HepG2 (cell line): ENCODE data around the gene RIPOR1. TPM values are rescaled to one million over a fixed set of nuclear protein-coding genes. Genes with fewer than 3 reads are reported as not detected.

ENCODE experiments used
- ARNT ChIP-seq: fragments of 450-650 bp; IDR thresholded peaks from 2 replicates; pipeline ENCODE4 v1.6.1; 2017
- BCL3 ChIP-seq: sonication (generic); formaldehyde crosslinking; IDR thresholded peaks from 2 replicates; pipeline ENCODE4 v1.5.1; 2020; ENCODE audit warnings: mild to moderate bottlenecking, missing genetic modification reagents, moderate library complexity
- EED ChIP-seq: sonication (generic); formaldehyde crosslinking; IDR thresholded peaks from 2 replicates; pipeline ENCODE4 v1.5.0; 2020; ENCODE audit warnings: mild to moderate bottlenecking, missing genetic modification reagents
- ISX ChIP-seq: sonication (generic); formaldehyde crosslinking; conservative IDR thresholded peaks from 2 replicates; pipeline ENCODE4 v1.5.0; 2020; ENCODE audit warnings: missing genetic modification reagents
- MLXIP ChIP-seq: sonication (generic); formaldehyde crosslinking; IDR thresholded peaks from 2 replicates; pipeline ENCODE4 v1.9.0; 2021; ENCODE audit warnings: missing genetic modification reagents, borderline replicate concordance
- MXD3 ChIP-seq: IDR thresholded peaks from 2 replicates; pipeline ENCODE4 v1.6.1; 2016; ENCODE audit warnings: mild to moderate bottlenecking, missing biosample characterization, missing genetic modification reagents
- NFATC3 ChIP-seq: sonication (generic); formaldehyde crosslinking; IDR thresholded peaks from 2 replicates; pipeline ENCODE4 v1.5.1; 2020; ENCODE audit warnings: mild to moderate bottlenecking, missing genetic modification reagents
- PAXIP1 ChIP-seq: sonication (generic); formaldehyde crosslinking; conservative IDR thresholded peaks from 2 replicates; pipeline ENCODE4 v1.4.0; 2020; ENCODE audit warnings: mild to moderate bottlenecking, missing genetic modification reagents, moderate library complexity
- TAF1 ChIP-seq: sonication (generic); formaldehyde crosslinking; IDR thresholded peaks from 2 replicates; pipeline ENCODE4 v1.4.0; 2020; ENCODE audit warnings: missing genetic modification reagents
- THAP11 ChIP-seq: IDR thresholded peaks from 2 replicates; pipeline ENCODE4 v1.6.1; 2016; ENCODE audit warnings: missing biosample characterization, missing genetic modification reagents
- TIGD3 ChIP-seq: sonication (generic); formaldehyde crosslinking; IDR thresholded peaks from 2 replicates; pipeline ENCODE4 v1.5.1; 2020; ENCODE audit warnings: mild to moderate bottlenecking, missing genetic modification reagents, borderline replicate concordance
- ZNF501 ChIP-seq: sonication (generic); formaldehyde crosslinking; IDR thresholded peaks from 2 replicates; pipeline ENCODE4 v1.5.1; 2020; ENCODE audit warnings: mild to moderate bottlenecking, moderate library complexity, missing genetic modification reagents
- ZNF615 ChIP-seq: sonication (generic); formaldehyde crosslinking; IDR thresholded peaks from 2 replicates; pipeline ENCODE4 v1.5.0; 2020; ENCODE audit warnings: mild to moderate bottlenecking, missing genetic modification reagents, borderline replicate concordance
- ZNF660 ChIP-seq: sonication (generic); formaldehyde crosslinking; IDR thresholded peaks from 2 replicates; pipeline ENCODE4 v1.5.1; 2020; ENCODE audit warnings: mild to moderate bottlenecking, low read depth, missing genetic modification reagents, borderline replicate concordance
- ZNF761 ChIP-seq: sonication (generic); formaldehyde crosslinking; conservative IDR thresholded peaks from 2 replicates; pipeline ENCODE4 v1.4.0; 2020; ENCODE audit warnings: mild to moderate bottlenecking, missing genetic modification reagents
- ZSCAN5A ChIP-seq: sonication (generic); formaldehyde crosslinking; IDR thresholded peaks from 2 replicates; pipeline ENCODE4 v1.8.0; 2022; ENCODE audit warnings: mild to moderate bottlenecking, missing genetic modification reagents, borderline replicate concordance
- polyA plus RNA-seq, 8 experiments: library from polyadenylated mRNA; depleted of rRNA in 3 of 8; stranded (reverse) in 7 of 8; unstranded in 1 of 8; fragments of >200 nt; fragmentation: Illumina TruSeq in 4 of 8; extraction: Trizol in 4 of 8; gene quantifications; 2 replicates each; pipeline versions ENCODE4 v1.2.1 to v1.2.3, GENCODE V29; 2011 to 2016; ENCODE audit warnings: low read depth in 4 of 8, missing spikeins in 1 of 8, mixed read lengths in 1 of 8; ENCODE audit not compliant: insufficient read depth in 1 of 8
- total RNA-seq, 5 experiments: library from RNA; depleted of rRNA; stranded (reverse); fragments of >200 nt; fragmentation: Illumina TruSeq; extraction: Trizol; gene quantifications; 2 replicates each; pipeline ENCODE4 v1.2.3, GENCODE V29; 2016; ENCODE audit warnings: low read depth in 1 of 5

The RIPOR1 gene
- total and polyA plus RNA-seq, 2 of the 13 experiments (the other 11 are each of a cell fraction or from before 2014, with no cell fraction given) = 4.6 to 8.1 TPM

GRCh38 chr16:67537636-67538591, 9.3 kb downstream of the RIPOR1 start (continued):
- TF ChIP-seq MLXIP (no peak), ZSCAN5A (CRISPR knock-in tag) (no peak), ARNT (no peak), EED (no peak), ZNF660 (no peak), THAP11 (CRISPR knock-in tag) (peak; percentile 51; the same call in 1 of the 2 replicates), BCL3 (peak; percentile 16; the same call in 1 of the 2 replicates), NFATC3 (CRISPR knock-in tag) (no peak), ZNF501 (CRISPR knock-in tag) (peak; percentile 48; the same call in 1 of the 2 replicates), PAXIP1 (peak; percentile 51; the same call in 1 of the 2 replicates), MXD3 (no peak), ZNF615 (CRISPR knock-in tag) (no peak), TIGD3 (CRISPR knock-in tag) (no peak), ISX (CRISPR knock-in tag) (no peak), ZNF761 (no peak; the same call in 1 of the 2 replicates), TAF1 (no peak; the same call in 1 of the 2 replicates)
